Stimulated activated CD8-positive, alpha-beta memory T cell treated with anti-CD3 and anti-CD28 coated beads, Interleukin-4, amount 100 ng/mL, for 1 hour (primary cell): ENCODE measurements around the gene GPATCH3.
"Not testable (repeated sequence)": the region's sequence is repeated elsewhere in the genome, so short reads cannot be mapped to it uniquely, and the experiment has no call there.

Experiments
- DNase-seq, 2 donors: peaks; one replicate each; pipeline ENCODE4 v3.0.0-alpha.2; 2020; ENCODE audit warnings: low read depth in 2 of 2, low spot score in 1 of 2

GPATCH3 gene, protein sequence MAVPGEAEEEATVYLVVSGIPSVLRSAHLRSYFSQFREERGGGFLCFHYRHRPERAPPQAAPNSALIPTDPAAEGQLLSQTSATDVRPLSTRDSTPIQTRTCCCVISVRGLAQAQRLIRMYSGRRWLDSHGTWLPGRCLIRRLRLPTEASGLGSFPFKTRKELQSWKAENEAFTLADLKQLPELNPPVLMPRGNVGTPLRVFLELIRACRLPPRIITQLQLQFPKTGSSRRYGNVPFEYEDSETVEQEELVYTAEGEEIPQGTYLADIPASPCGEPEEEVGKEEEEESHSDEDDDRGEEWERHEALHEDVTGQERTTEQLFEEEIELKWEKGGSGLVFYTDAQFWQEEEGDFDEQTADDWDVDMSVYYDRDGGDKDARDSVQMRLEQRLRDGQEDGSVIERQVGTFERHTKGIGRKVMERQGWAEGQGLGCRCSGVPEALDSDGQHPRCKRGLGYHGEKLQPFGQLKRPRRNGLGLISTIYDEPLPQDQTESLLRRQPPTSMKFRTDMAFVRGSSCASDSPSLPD

DNA sequence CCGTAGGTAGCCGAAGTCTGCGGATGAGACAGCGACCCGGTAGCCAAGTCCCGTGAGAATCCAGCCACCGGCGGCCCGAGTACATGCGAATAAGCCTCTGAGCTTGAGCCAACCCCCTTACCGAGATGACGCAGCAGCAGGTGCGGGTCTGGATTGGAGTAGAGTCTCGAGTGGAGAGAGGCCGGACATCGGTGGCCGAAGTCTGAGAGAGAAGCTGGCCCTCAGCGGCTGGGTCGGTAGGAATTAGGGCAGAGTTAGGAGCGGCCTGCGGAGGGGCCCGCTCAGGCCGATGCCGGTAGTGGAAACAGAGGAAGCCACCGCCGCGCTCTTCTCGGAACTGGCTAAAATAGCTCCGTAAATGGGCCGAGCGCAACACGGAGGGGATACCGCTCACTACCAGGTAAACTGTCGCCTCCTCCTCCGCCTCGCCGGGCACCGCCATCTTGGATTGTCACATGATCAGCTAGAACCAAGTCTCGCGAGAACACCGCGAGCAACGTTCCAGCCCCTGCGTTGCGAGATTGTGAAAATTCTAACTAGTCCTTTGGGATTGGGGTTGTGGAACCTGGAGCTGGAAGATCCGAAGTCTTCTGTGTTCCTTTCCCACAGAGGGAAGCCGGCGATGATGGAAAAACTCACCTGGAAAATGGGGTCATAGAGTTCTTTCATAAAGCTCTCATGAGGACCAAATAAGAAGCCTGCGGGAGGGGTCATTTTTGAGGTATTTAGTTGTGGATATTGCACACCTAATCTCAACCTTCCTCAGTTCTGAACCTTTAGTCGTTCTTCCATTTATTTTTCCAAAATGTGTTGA is at the start of gene GPATCH3:
GPATCH3 (minus strand) TSS at position 467 of the 814 bp plus-strand sequence; CDS start at position 442, 25 bp downstream.
- peak; percentile 71 to 76 for DNase-seq

DNA sequence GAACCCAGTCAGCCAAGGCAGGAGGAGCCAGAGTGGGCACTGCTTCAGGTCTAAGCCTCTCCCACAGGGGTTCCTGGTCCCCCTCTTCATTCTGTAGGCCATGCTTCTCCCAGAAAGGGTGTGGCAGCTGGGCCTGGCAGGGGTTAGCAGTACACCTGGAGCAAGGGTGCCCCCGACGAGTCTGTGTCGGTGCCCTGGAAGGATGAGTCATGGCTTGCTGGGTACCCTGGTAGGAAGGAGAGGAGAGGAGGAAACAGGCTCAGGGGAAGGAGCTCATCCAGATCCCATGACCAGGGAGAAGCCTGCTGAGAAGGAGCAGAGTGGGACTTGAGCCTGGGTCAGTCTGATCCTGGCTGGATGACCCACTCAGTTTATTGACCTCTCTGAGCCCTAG is 49.7 kb upstream of the GPATCH3 start:
- DNase-seq = no peak

DNA sequence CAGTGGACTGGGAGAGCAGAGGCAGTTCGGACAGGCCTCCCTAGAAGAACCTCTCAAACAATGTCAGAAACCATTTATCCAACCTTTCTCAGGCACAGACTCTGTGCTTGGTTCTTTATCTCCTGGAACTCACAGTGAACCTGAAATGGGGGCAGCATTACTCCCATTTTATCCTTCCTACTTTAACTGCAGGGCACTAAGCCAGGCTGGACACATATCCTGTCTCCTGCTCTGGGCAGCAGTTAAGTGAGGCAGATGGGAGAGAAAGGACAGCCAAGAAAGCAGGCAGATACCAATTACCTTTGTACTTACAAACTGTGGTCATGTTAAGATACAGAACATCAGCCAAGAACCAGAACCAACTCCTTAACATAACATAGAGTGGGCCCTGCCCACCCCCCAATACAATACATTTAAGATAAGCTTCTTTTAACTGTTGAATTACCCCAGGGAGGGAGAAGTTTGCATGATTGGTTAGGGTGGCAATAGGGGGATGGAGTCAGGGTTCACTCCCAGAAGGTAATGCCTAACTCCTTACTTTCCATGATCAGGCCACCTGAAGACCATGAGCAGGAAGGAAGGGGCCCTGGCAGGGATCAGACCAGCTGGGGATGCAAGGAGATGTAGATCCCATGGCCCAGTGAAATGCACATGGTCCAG is 49.1 kb upstream of the GPATCH3 start:
- no peak for DNase-seq

DNA sequence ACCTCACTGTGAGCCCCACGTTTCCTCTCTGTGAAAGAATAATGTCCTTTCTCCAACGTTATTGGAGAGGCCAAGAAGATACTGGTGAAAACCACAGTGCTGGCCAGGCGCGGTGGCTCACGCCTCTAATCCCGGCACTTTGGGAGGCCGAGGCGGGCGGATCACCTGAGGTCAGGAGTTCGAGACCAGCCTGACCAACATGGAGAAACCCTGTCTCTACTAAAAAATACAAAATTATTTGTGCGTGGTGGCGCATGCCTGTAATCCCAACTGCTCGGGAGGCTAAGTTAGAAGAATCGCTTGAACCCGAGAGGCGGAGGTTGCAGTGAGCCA is 48.4 kb upstream of the GPATCH3 start:
- DNase-seq = not testable (repeated sequence)

DNA sequence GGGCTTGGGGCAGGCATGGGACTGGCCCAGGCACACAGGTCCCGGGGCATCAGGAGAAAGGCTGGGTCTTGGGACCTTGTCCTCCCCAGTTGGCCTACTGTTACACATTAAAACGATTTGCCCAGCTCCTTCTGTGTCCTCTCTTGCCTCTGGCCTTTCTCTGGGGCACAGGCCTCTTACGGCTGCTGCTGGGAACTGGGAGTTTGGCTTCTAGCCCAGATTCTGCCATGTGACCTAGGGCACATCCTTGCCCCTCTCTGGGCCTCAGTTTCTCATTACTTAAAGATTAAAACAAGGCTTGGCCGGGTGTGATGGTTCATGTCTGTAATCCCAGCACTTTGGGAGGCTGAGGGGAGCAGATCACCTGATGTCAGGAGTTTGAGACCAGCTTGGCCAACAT is 46.0 kb upstream of the GPATCH3 start:
- no peak for DNase-seq

DNA sequence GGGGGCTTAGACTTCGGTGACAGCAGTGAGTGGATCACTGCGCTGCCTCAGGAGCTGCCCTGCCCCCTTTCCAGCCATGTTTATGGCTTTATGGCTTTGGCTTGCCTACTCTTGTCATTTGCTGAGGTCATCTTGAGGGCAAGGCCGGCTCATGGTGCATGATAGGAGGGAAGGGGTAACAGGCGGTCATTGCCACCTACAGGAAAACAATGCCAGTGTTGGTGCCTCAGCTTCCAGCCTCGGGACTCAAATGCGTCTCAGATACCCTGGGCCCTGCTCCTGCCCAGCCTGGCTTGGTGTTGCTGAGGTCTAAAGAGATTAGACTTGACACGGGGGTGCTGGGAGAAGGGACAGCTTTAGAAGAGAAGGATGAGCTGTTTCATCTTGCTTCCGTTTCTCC is 45.5 kb upstream of the GPATCH3 start:
- DNase-seq = no peak

DNA sequence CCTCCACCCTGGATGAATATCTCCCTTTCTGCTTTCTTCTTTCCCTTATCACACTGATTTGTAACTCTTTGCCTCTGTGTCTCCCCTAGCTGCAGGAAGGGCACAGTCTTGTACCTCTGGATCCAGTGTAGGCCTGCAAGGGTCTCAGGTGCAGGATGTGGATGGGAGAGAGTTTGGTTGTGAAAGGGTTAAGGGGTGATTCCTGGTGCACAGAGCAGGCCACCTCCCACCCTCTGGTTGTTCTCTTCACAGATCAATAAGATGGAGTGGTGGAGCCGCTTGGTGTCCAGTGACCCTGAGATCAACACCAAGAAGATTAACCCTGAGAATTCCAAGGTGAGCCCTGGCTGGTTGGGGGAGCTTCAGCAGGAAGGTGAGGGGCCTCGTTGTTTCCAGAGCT is 44.9 kb upstream of the GPATCH3 start:
- DNase-seq = no peak

DNA sequence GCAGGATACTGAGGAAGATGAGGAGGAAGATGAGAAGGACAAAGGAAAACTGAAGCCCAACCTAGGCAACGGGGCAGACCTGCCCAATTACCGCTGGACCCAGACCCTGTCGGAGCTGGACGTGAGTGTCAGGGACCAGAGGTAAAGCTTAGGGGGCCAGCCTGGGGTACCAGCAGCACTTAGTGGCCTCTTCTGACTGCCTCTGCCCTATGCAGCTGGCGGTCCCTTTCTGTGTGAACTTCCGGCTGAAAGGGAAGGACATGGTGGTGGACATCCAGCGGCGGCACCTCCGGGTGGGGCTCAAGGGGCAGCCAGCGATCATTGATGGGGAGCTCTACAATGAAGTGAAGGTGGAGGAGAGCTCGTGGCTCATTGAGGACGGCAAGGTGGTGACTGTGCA is 42.4 kb upstream of the GPATCH3 start:
- no peak for DNase-seq

DNA sequence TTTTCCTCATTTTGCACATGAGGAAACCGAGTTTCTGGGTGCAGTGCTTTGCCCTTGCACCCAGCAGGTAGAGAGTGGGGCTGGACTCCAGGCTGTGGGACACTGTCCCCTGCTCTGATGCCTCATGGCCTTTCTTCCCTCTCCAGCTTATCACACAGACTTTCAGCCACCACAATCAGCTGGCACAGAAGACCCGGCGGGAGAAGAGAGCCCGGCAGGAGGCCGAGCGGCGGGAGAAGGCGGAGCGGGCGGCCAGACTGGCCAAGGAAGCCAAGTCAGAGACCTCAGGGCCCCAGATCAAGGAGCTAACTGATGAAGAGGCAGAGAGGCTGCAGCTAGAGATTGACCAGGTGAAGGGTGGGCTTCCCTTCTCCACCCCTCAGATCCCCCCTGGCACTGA is 41.0 kb upstream of the GPATCH3 start:
- DNase-seq = no peak

DNA sequence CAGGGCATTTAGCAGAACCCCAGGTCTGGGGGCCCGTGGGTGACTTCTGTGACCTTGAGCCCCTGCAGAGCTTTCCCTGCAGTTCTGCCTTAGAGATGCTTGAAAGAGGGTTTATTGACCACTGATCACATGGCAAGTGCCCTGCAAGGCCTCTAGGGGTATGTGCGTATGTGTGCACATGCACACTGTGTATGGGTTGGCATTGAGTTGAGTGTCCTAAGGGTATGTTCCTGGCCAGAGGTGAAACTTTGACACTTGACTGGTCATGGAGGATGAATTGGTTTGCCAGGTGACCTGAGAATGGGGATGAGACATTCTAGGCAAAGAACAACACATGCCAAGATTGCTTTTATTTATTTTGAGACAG is 38.4 kb upstream of the GPATCH3 start:
- no peak for DNase-seq

DNA sequence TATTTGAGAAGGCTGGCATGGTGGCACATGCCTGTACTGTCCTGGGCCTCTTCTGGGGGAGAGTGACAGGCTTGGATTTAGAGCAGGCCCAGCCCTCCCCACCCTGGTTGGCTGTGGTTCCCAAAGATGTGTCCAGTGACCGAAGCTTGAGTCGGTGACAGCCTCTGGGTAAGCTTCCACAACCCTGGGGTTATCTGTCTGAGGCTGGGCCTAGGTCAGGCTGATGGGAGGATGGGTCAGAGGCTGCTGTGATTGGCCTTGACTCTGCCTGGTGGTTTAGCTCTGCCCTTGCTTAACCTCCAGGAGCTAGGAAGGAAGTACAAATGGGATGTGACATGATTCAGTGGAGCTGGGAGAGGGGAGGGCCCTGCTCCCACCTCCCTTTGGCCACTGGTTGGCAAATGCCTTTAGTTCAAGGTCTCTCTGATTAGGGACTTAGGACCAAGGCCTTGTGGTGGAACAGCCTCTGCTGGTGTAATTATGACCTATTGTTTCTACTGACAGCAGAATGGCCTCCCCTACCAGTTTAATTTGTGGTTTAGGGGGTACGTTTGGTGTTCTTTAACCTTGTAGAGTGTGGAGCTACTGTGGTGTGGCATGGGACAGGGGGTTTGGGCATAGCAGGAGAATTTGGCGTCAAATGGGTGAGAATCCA is 37.9 kb upstream of the GPATCH3 start:
- no peak for DNase-seq

DNA sequence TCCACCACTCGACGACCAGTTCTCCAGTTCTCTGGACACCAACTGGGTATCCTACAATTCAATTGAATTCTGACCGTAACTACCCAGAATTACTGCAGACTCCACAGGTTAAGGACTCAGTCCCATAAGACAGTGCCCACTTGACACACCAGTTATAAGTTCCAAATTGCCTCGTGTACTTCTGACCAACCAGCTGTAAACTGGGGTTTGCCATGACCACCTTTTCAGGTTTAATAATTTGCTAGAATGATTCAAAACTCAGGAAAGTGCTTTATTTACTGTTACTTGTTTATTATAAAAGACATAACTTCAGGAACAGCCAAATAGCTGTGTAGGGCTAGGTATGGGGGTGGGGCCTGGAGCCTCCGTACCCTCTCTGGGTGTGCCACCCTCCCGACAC is 36.6 kb upstream of the GPATCH3 start:
- no peak for DNase-seq

DNA sequence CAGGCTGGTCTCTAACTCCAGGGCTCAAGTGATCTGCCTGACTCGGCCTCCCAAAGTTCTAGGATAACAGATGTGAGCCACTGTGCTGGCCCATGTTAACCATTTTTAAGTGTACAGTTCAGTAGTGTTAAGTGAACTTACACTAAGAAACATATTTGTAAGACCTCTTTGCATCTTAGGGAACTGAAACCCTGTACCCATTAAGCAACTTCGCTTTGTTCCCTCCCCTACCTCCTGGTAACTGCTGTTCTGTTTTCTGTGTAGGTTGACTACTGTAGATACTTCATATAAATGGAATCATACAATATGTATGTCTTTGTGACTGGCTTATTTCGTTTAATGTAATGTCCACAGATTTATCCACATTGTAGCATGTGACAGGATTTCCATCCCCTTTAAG is 32.3 kb upstream of the GPATCH3 start:
- DNase-seq = no peak

DNA sequence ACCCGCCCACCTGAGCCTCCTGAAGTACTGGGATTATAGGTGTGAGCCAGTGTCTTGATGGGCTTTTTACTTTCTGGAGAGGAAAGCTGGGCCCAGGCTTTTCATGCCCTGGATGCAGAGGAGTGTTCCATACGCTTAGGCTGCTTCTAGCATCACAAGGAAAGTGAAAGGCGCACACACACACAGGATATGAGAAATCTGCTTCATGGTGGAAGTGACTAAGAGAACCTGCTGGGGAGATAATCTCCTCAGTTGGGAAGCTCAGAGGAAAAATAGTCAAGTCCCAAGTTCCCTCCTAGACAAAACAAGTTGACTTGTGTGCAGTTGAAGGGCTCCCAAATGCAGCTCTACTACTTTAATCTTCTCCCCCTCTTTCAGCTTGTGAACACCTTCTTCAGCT is 23.4 kb upstream of the GPATCH3 start:
- no peak for DNase-seq

DNA sequence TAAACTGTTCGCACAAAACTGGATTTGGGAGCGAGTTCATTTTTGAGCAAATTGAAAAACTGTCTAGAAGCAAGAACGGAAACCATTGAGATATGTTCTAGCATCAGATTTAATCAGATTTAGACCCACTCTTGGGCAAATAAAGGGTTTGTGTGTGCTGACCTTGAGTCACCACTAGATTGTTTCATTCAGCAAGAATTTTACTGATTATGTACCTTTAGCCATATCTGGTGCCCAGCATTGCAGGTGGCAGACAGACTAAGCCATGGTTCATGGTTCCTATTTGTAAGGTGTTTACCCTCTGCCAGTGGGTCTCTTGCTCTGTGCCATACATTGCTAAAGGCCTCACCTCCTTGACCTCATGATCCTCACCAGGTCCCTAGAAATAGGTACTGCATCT is 22.6 kb upstream of the GPATCH3 start:
- no peak for DNase-seq

DNA sequence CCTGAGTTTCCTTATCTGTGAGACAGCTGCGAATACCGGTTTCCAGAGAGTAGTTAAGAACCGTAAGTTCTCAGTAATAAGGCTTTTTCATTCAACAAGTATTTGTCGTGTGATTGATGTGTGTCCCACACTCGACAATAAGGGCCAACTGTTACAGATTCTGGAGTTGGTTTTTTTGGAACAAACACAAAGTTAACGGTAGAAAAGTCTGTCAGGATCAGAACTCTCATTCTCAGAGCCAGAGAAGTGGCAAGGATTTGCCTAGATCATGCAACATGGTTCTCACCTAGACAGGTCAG is 22.1 kb upstream of the GPATCH3 start:
- no peak for DNase-seq

DNA sequence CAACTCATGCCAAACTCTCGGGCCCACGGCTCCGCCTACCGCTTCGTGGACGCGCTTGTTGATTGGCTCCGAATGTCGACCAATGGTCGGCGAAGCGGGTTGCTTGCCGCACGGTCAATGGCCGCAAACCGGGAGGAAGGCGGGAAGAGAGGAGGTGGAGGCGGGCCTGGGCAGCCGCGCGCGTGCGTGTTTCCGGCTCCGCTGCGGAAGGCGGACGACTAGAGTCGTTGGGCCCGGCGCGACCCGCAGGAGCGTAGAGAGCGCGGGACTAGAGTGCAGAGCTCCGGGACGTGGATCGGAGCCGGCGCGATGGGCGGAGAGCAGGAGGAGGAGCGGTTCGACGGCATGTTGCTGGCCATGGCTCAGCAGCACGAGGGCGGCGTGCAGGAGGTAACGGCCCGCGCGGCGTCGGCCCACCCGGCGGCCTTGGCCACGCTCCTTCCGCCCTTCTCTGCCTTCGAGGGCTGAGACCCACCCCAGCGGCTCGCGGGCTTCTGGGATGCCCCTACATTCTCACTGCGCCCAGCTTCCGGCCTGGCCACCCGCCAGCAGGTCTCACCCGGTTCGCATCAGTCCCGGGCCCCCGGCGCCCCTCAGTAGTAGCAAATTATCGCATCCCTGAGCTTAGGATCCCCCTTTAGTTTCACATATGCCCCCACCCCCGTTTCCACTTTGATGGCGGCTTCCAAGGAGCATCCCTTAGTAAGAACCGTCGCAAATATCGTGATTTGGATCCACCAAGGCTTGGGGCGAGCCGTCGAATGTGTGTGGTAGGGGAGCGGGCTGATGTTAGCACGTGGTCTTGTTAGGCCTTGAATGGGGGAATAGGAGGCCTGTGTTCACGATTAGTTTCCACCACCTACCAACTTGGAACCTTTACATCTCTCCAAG is 21.5 kb upstream of the GPATCH3 start, which contains the start of gene NUDC:
NUDC (plus strand) TSS at position 204 of the 891 bp plus-strand sequence; CDS start at position 310, 106 bp downstream.
- DNase-seq = peak; percentile 77 to 91

DNA sequence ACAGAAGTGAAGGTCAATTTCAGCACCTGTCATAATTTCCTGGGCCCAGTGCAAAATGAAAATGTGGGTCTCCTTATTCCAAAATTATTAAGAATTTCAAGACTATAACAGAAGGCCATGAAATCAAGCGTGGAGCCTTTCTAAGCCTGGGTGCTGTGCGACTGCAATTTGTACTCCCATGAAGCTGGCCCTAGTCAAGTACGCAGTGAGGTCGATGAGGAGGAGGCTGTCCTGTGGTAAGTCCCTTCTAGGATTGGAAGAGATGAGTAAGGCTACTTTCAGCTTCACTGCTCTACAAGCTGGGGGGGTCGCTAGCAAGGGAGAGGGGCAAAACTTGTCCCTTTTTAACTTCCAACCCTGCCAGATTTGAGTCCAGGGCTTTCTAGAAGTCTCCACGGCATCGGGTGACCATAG is 20.9 kb upstream of the GPATCH3 start:
- DNase-seq = no peak

DNA sequence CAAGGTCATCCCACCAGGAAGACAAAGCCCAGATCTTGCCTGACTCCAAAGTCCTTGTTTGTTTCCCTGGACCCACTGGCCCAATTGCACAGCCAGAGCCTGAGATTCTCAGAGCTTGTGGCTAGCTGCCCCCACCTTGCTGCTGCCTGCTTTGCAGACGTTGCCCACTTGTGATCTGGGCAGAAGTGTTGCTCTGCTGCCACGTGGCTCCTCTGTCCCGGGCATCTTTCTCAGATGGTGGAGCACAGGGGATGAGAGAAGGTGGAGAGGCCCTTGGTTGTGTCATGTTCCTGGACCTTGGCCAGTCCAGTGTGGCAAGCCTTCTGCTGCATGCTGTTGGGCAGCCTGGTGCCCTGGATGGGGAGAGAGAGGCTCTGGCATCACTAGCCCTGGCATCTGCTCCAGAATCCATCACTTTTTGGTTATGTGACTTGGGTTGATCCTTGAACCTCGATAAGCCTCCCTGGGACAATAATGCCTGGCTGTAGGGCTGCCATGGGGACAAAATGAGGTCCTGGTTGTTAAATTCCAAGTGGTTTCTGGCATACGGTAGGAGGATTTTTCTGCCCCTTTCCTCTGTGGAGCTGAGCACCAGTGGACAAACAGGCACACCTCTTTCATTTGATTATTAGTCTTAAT is 15.1 kb upstream of the GPATCH3 start:
- DNase-seq = no peak
